Nephron (organoid): ENCODE data around the gene SPIN2A.
"Not testable (repeated sequence)": the region's sequence is repeated elsewhere in the genome, so short reads cannot be mapped to it uniquely, and the experiment has no call there.

Experiments
- H3K27ac Mint-ChIP-seq, 3 experiments: 2 replicates each; pipeline ENCODE4 v1.8.0; 2020; ENCODE audit warnings: mixed read lengths in 3 of 3, mild to moderate bottlenecking in 2 of 3, moderate library complexity in 1 of 3
- H3K27me3 Mint-ChIP-seq: 2 replicates; pipeline ENCODE4 v1.8.0; 2021; ENCODE audit warnings: low read depth, mild to moderate bottlenecking, moderate library complexity, mixed read lengths
- H3K36me3 Mint-ChIP-seq: 2 replicates; pipeline ENCODE4 v1.8.0; 2020; ENCODE audit warnings: low read depth, mixed read lengths
- H3K4me1 Mint-ChIP-seq: 2 replicates; pipeline ENCODE4 v1.8.0; 2020; ENCODE audit warnings: mixed read lengths
- H3K4me3 Mint-ChIP-seq, 3 experiments: 2 replicates each; pipeline ENCODE4 v1.8.0; 2020; ENCODE audit warnings: mild to moderate bottlenecking in 3 of 3, mixed read lengths in 3 of 3, moderate library complexity in 2 of 3
- H3K9me3 Mint-ChIP-seq: 2 replicates; pipeline ENCODE4 v1.8.0; 2020; ENCODE audit warnings: mixed read lengths
- TF ChIP-seq, protein P1 (sequence below), 3 experiments: fragments of 200-600 bp; sonication (generic); IDR thresholded peaks; one replicate each; pipeline ENCODE4 v1.5.0; 2021; ENCODE audit warnings: antibody characterized with exemption in 3 of 3; ENCODE audit not compliant: unreplicated experiment in 3 of 3

Gene SPIN2A

DNA sequence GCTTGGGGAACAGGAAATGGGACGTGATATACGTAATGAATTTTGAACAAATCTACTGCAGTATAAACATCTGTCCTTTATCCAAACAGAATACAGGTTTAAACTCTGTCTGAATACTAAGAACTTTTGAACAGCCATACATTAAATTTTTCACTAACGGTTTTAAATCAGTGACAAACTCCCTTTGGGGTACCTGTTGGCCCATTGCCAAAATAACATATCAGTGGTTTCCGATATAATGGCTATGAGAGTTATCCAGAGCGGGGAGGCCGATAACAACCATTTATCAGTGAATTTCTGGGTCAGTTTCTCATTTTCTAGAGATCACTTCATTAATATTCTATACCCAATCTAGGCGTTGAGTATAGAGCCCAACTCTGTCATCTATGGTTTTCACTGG lies 5.2 kb downstream of the SPIN2A start:
- Mint-ChIP-seq H3K27me3 (no peaks in the 10 kb centered on the region), H3K9me3 (no peaks in the 10 kb centered on the region), H3K27ac (no peak overlapping the region), H3K4me3 (no peak overlapping the region), H3K36me3 (peaks cover 7% of the 10 kb centered on the region), H3K4me1 (peaks cover 5% of the 10 kb centered on the region)
- TF ChIP-seq, protein P1, sequence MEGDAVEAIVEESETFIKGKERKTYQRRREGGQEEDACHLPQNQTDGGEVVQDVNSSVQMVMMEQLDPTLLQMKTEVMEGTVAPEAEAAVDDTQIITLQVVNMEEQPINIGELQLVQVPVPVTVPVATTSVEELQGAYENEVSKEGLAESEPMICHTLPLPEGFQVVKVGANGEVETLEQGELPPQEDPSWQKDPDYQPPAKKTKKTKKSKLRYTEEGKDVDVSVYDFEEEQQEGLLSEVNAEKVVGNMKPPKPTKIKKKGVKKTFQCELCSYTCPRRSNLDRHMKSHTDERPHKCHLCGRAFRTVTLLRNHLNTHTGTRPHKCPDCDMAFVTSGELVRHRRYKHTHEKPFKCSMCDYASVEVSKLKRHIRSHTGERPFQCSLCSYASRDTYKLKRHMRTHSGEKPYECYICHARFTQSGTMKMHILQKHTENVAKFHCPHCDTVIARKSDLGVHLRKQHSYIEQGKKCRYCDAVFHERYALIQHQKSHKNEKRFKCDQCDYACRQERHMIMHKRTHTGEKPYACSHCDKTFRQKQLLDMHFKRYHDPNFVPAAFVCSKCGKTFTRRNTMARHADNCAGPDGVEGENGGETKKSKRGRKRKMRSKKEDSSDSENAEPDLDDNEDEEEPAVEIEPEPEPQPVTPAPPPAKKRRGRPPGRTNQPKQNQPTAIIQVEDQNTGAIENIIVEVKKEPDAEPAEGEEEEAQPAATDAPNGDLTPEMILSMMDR (IDR thresholded peaks at IDR 0.05; ENCODE audit: unreplicated experiment in 3 of 3): no peak

DNA sequence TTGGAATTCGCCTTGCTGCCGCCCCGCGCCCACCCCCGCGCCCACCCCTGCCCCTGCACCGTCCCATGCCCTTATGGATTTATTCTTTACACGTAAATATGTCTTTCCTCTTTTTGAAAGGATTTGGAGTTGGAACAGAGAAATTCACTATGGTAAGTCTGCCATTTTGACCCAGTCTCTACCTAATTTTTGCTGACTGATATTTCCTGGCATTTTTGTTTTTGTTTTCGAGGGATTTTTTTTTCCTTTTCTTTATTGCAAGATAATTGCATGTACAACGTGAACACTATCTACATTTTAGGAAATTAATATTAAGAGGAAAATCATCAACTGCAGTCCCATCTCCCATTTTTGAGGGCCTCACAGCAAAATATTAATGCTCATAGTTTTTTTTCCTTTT lies 15.4 kb downstream of the SPIN2A start:
- peaks cover 5% of the 10 kb centered on the region for H3K9me3 Mint-ChIP-seq
- peaks cover 15% of the 10 kb centered on the region for H3K36me3 Mint-ChIP-seq
- peak overlapping the region; percentile 93 to 99 (median 97) for H3K27ac Mint-ChIP-seq
- peaks cover 4% of the 10 kb centered on the region for H3K27me3 Mint-ChIP-seq
- H3K4me1 Mint-ChIP-seq: peaks cover 6% of the 10 kb centered on the region
- peak overlapping the region; percentile 96 to 98 (median 97) for H3K4me3 Mint-ChIP-seq
- TF ChIP-seq, protein P1 (IDR thresholded peaks at IDR 0.05; ENCODE audit: unreplicated experiment in 3 of 3): no peak

DNA sequence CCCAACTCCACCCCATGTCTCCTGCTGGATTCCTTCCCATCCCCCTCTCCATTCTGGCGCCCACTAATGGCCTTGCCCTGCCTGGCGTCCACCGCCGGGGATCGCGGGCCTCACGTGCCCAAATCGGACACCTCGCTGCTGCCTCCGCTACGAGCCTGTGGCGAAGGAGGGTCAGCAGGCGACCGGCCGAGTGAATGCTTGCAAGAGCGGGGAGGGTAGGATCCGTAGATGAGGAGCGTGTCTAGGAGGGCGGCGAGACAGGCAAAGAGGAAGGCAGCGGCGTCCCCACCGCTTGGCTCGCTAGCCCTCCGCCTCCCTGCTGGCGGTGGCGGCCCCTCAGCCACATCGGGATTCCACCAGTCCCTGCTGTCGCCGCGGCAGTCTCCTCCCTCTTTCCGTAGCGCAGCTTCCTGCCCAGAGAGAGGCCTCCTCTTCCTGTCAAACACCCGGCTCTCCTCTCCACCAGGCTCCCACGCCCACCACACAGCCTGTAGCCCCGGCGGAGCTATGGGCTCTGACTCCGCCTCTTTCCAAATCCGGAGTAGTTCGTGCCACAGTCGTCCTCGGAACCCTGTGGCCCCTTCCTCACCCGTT lies 15.9 kb downstream of the SPIN2A start, which contains the start of gene SPIN2B:
Gene SPIN2B, minus strand, starts transcription at position 387 of the 594 bp plus-strand sequence.
- Mint-ChIP-seq H3K9me3 (peaks cover 5% of the 10 kb centered on the region), H3K27me3 (peaks cover 4% of the 10 kb centered on the region), H3K4me1 (peaks cover 6% of the 10 kb centered on the region), H3K36me3 (peaks cover 16% of the 10 kb centered on the region), H3K27ac (peak within 1 kb of the TSS; percentile 93 to 99 (median 97)), H3K4me3 (peak within 1 kb of the TSS; percentile 96 to 98 (median 97))
- TF ChIP-seq, protein P1 (IDR thresholded peaks at IDR 0.05; ENCODE audit: unreplicated experiment in 3 of 3): no peak

DNA sequence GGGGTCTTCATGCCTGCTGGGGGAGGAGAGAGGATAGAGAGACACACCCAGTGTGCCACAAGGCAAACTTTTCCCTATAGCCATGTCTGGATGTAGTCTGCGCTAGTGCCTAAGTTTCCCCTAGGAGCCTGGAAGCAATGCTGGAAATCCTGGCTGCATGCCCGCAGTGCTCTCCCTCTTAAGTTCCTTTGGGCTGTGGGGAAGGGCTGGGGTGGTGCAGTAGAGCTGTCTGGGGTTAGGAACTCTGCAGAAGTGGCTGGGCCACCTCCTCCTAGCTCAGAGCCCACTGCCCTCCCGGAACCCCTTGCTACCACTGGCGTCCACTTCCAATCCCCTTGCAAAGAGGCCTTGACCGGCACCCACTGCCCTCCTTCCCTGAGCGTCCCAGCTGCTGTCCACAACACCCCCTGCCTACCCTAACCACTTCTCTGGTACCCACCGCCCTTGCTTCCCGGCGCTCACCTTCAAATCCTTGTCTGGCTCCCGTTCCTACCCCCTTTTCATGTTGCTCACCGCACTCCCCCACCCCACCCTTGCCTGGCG lies 16.5 kb downstream of the SPIN2A start:
- H3K4me1 Mint-ChIP-seq, H3K27me3 Mint-ChIP-seq, H3K9me3 Mint-ChIP-seq: not testable (repeated sequence)
- H3K4me3 Mint-ChIP-seq: peak overlapping the region; percentile 96 to 98 (median 97)
- H3K36me3 Mint-ChIP-seq: peaks cover 16% of the 10 kb centered on the region
- H3K27ac Mint-ChIP-seq: peak overlapping the region; percentile 93 to 99 (median 97)

- no peaks in the 10 kb centered on the region for H3K9me3 Mint-ChIP-seq
- H3K4me3 Mint-ChIP-seq: peak overlapping the region; percentile 1 to 48 (median 46)
- peaks cover 21% of the 10 kb centered on the region for H3K36me3 Mint-ChIP-seq
- peaks cover 4% of the 10 kb centered on the region for H3K27me3 Mint-ChIP-seq
- peak overlapping the region in 1 of 3 experiments; percentile 65 for H3K27ac Mint-ChIP-seq
- H3K4me1 Mint-ChIP-seq: peaks cover 6% of the 10 kb centered on the region
- TF ChIP-seq, protein P1 (IDR thresholded peaks at IDR 0.05; ENCODE audit: unreplicated experiment in 3 of 3): no peak
Measured at GRCh38 chrX:57119416-57119815, 17.8 kb downstream of the SPIN2A start.

- H3K9me3 Mint-ChIP-seq, H3K27ac Mint-ChIP-seq, H3K27me3 Mint-ChIP-seq, H3K4me3 Mint-ChIP-seq, H3K4me1 Mint-ChIP-seq: not testable (repeated sequence)
- H3K36me3 Mint-ChIP-seq: peaks cover 26% of the 10 kb centered on the region
Measured at GRCh38 chrX:57117566-57117965, 19.6 kb downstream of the SPIN2A start.

DNA sequence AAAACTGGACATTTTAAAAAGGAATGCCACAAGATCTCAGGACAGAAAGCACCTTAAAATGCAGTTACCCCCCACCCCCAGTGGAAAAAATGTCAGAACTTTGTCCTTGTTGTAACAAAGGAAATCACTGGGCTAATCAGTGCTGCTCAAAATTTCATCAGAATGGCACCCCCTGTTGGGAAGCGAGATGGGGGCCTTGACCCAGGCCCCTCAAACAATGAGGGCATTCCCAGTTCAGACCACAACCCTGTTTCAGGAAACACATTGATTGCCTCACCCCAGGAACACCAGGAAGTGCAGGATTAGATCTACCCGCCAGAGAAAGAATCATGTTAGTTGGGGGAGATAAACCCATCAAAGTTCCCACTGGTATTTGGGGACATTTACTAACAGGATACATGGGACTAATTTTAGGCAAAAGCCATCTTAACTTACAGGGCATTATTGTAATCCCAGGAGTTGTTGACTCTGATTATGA lies 32.2 kb downstream of the SPIN2A start:
- Mint-ChIP-seq H3K4me1 (no peaks in the 10 kb centered on the region), H3K27ac (no peak overlapping the region)

More for the DNA sequence above, 32.2 kb downstream of the SPIN2A start:
- TF ChIP-seq, protein P1 (IDR thresholded peaks at IDR 0.05; ENCODE audit: unreplicated experiment in 3 of 3): no peak
- no peaks in the 10 kb centered on the region for H3K27me3 Mint-ChIP-seq
- H3K9me3 Mint-ChIP-seq: peaks cover 17% of the 10 kb centered on the region
- no peak overlapping the region for H3K4me3 Mint-ChIP-seq
- peaks cover 42% of the 10 kb centered on the region for H3K36me3 Mint-ChIP-seq
